ENCODE measurements around the gene SPATA31C2. TPM values are rescaled to one million over a fixed set of nuclear protein-coding genes. Genes with fewer than 3 reads are reported as not detected.
"Not testable (repeated sequence)": the region's sequence is repeated elsewhere in the genome, so short reads cannot be mapped to it uniquely, and the experiment has no call there.

The SPATA31C2 gene
- total RNA-seq, 1 experiment from 2014 or later, result not detected

DNA sequence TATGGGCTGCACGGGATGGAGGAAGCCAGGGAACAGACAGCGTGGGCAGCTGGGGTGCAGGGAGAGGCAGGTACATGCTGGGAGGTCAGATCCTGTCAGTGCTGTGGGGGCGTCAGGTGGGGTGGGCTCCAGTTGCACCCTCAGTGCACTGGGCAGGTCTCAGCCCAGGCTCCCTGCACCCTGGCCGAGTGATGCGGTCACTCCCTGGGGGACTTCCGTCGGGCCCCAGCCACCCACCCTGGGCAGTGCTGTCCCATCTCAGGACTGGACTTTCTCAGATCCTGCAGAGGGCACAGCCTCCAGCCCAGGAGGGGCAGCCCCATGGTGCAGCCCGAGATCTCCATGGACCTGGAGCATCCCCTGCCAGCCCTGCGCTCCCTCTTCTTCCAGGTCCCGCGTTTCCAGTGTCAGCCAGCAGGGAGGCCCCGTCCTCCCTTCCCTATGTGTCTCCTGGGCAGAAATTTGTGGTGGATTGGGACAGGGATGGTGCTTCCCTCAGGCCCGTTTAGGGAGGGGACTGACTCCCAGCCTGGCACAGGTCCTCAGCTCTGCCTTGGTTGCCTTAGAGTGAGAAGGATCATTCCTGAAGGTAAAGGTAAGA lies 10.5 kb downstream of the SPATA31C2 start:
- DNase-seq (ENCODE audit: low spot score), result not testable (repeated sequence)

DNA sequence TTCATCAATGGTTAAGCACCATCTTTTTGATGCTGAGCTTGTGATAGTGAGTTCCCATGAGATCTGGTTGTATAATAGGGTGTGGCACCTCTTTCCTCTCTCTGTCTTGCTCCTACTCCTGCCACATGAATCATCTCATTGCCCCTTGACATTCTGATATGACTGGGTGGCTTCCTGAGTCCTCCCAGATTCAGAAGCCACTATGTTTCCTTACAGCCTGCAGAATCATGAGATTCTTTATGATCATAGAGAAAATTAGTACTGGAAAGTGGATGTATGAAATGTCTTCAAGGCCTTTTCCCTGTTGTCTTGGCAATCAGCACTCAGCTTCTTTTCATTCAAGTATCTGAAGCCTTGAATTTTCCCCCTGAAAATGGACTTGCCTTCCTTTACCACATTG lies 14.9 kb downstream of the SPATA31C2 start:
- not testable (repeated sequence) for DNase-seq (ENCODE audit: low spot score)

DNA sequence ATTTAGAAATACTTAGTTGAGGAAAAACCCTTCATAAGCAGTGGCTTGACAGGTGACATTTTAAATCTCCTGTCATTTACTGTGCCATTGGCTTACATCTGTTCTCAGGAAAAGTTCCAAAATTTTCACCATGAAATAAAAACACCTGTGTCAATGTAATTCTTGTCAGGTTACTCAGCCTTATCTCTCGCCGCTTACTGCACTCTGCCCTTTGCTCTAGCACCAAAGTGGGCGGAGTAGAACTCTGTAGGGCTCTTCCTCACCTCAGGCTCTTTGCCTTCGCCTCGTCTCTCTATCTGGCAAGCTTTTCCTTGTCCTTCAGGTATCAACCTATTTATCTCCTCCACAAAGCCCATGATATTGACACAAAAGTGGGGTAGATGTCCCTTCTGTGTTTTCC lies 20.2 kb downstream of the SPATA31C2 start:
- not testable (repeated sequence) for DNase-seq (ENCODE audit: low spot score)

DNA sequence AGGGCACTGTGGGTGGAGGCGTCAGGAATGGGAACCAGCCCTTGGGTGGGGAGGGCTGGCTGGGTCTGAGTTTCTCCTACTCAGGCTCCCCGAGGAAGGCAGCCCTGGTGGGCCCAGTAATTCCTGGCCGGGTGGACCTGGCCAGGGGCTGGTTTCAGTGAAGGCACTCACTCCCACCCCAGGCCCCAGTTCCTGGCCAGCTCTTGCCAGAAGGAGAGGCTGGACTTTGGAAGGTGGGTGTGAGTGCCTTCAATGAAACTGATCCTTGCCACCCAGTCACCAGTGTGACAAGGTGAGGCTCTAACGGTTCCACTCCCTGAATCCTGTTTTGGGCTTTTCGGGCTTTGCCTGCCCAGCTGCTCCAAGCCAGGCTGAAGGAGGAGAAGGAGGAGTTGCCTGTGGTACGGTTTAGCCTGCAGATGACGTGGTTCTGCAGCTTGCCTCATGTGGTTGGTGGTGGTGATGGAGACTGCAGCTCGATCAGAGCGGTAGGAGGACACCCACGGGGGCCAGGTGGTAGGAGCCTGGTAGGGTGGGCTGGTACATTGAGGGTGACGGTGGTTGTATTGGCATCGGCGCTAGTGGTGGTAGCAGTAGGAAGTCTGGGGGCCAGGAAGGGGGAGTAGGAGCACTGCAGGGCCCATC lies 23.2 kb downstream of the SPATA31C2 start:
- DNase-seq (ENCODE audit: low spot score), result not testable (repeated sequence)

DNA sequence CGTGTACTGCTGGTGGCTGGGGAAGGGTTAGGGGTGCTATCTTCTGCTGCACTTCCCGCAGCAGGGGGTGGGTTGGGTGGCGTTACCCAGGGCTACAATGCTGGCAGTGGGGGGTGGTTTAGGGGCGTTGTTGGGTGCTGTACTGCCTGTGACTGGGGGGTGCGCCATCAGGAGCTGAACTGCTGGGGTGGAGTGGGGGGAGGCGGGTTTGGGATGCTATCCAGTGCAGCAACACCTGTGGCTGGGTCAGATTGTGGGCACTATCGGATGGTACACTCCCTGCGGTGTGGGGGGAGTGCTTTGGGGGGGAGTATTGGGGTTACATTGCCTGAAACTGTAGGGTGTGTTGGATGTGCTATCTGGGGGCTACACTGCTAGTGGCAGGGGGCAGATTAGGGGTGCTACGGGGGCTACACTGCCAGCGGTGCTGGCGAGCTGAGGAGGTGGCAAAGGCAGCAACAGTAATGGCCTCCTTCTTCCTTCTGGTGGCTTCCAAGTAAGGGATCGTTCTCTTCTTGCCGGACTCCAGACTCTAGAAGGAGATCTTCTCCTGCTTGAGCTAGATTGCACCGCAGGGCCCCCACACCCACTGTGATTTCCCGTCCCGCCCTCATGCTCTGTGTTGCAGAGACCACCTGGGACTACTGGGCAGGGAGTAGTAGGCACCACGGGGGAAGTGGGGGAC lies 23.9 kb downstream of the SPATA31C2 start:
- DNase-seq (ENCODE audit: low spot score), result not testable (repeated sequence)

DNA sequence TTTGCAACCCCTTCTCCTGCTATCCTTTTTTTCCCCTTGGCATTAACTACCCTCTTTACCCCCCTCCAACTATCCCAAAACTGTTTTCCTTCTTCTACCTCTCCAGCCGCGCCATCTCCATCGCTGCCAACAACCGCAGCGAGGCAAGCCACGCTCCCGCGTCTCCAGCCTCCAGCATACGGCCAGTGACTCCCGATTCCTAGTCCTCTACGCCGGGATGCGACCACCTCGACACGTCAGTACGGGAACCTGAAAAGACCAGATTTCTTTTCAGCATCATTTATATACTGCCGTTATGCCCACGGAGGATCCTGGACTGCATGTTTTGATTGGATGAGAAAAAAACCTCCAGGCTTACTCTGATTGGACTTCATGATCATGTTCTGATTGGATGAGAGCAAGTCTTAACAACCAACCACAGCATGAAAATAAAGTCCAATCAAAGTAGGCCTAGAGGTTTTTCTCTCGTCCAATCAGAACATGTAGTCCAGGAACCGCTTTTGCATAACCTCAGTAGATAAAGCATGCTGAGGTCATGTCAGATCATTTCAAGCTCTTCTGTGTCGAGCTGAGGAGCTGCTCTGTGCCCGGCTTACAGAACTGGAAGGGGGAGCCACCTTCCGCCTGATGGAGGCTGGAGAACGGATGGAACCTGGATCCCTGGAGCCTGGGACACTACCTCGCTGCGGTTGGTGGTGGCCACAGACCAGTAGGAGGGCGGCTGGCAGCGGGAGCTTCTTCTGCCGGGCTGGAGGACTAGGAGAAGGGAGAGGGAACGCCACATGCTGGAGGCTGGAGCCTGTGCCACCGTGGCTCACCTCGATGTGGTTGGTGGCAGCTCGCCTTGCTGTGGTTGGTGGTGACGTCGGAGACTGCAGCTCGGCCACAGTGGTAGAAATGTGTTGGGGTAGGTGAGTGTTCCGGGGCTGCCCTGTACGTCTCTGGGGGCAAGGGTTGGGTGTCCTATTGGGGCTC lies 24.8 kb downstream of the SPATA31C2 start:
- DNase-seq (ENCODE audit: low spot score), result not testable (repeated sequence)

DNA sequence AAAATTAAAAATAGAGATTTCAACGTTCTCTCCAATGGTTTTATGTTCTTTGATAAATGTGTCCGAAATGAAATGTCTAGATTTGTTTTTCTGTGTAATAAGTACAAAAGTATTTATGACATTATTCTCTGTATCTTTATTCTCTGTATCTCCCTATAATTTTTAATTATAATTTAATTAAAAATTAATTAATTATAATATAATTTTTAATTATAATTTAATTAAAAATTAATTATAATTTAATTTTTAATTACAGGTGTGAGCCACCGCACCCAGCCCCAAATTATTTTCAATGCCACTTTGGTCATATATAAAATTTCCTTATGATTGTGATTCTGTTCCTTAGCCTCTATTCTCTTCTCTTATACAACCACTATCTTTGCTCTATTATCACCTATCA lies 28.2 kb downstream of the SPATA31C2 start:
- no peak for DNase-seq (ENCODE audit: low spot score)

DNA sequence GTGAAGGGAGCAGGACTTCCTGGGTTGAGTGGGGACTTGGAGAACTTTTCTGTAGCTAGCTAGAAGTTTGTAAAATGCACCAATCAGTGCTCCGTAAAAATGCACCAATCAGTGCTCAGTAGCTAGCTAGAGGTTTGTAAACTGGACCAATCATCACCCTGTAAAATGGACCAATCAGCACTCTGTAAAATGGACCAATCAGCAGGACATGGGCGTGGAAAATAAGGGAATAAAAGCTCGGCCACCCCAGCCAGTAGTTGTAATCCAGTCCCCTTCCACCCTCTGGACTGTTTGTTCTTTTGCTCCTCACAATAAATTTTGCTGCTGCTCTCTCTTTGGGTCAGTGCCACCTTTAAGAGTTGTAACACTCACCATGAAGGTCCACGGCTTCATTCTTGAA lies 29.5 kb downstream of the SPATA31C2 start:
- no peak for DNase-seq (ENCODE audit: low spot score)

DNA sequence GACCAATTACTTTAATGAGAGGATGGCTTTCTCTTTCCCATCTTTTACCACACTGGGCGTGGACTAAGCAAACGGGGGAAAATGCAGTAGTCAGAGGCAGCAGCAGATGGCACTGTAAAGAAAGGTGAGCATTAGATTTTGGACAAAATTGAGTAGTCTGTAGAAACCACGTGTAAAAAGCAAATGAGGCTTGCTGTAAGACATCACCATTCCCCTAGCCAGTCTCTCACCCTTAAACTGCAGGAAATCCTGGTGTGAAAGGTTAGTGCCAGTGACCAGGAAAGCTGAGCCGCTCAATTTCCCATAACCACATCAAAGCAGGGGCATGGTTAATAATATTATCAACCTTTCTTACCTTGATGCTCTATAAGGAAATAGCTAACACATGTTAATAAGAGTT lies 31.8 kb downstream of the SPATA31C2 start:
- DNase-seq (ENCODE audit: low spot score), result peak; percentile 24

DNA sequence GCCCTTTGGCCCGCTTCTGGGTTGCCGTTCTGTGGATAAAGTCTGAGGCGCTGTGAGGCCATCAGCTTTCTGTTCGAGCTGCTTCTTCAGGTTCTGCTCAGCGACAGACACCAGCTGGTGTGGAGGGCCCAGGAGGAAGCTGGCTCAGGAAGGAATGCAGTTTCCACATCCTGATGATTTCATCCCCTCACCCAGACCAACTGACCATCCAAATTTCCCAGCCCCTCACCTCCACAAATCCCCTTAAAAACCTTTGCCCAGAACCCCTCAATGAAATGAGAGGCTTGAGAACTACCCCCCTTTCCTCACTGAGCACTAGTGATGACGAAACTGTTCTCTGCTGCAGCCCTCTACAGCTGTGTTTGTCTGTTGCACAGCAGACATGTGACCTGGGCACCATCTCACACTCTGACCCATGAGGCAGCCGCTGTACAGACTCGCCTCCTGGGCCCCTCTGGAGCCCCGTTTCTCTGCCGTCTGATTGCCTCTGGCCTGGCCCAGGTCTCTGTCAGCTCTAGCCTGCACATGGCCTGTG lies 45.4 kb downstream of the SPATA31C2 start:
- no peak for DNase-seq (ENCODE audit: low spot score)

DNA sequence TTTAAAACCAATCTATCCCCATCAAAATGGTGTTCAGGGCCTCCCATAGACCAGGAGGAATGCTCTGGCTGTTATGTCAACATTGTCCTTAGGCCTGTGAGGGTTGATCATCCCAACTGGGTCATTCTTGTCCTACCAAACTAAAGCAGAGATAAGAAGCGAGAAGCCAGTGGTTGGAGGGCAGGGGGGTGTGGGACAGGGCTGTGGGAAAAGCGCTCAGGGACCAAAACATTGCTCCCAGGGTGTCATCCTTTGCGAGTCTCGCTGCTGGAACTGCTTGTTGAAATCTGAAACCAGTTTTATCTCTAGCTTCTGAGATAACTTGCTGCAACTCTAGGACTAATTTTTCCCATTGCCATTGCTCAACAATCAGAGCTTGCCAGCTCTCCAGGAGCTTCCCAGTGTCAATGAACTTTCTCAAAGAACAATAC lies 48.1 kb downstream of the SPATA31C2 start:
- no peak for DNase-seq (ENCODE audit: low spot score)

DNA sequence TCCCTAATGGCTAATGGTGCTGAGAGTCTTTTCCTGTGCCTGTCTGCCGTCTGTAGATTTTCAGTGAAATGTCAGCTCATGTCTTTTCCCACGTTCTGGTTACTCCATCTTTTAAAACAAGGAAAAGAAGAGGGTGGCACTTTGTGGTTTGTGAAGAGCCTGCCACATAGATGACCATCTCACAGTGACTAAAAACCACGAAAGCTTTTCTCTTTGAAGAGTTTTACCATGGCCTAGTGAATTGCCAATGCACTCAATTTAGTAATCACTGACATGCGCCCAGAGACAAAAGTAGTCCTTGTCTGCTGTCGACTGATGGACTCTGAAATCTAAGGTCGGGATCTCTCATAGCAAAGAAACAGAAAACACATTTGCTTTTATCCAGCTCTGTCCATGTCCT lies 50.4 kb downstream of the SPATA31C2 start:
- DNase-seq (ENCODE audit: low spot score), result no peak

DNA sequence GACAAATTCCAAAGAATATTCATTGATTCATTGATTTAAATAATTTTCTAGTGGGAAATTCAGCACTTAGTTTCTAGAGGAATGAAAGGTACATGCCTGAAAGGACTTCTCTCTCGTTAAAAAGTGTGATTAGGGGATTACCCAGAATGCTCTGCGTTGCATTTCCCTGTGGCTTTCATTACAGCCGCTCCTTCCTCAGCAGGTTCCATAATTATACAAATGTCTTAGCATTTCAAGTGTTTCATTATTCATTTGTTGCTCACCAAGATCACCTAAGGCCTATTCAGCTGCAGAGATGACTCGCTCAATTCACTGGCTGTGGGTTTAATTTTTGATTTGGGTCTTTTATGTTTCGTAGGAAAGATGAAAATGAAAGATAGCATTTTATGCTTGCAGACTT lies 52.8 kb downstream of the SPATA31C2 start:
- DNase-seq (ENCODE audit: low spot score), result no peak

DNA sequence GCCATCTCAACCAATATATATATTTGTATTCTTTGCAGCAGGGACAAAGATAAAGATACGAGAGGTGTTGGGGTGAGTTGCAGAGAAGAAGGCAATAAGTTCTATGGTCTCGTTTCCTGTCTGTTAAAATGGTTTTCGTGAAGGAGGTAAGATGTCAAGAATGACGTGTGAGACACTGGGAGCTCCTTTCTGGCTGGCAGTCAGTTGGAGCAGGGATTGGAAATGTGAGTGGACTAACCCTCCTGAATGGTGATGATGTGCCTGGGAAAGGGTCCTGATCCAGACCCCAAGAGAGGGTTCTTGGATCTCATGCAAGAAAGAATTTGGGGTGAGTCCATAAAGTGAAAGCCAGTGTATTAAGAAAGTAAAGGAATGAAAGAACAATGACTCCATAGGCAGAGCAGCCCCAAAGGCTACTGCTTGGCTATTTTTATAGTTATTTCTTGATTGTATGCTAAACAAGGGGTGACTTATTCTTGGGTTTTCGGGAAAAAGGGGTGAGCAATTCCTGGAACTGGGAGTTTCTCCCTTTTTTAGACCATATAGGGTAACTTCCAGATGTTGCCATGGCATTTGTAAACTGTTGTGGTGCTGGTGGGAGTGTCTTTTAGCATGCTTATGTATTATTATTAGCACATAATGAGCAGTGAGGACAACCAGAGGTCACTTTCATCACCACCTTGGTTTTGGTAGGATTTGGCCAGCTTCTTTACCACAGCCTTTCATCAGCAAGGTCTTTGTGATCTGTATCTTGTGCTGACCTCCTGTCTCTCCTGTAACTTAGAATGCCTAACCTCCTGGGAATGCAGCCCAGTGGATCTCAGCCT lies 53.7 kb downstream of the SPATA31C2 start:
- DNase-seq (ENCODE audit: low spot score), result no peak

Other genes starting within 250 kb of the SPATA31C2 start
- gene SPATA31C1, start 220.5 kb downstream of the SPATA31C2 start, total RNA-seq (2014; rRNA removed; shearing (Covaris generic)), result not detected in 2 replicates
- 2.8 and 4.7 TPM in 2 replicates for gene CDK20, start 163.9 kb downstream of the SPATA31C2 start, total RNA-seq (2014; rRNA removed; shearing (Covaris generic))
- gene SPIN1, start 250.0 kb upstream of the SPATA31C2 start, total RNA-seq (2014; rRNA removed; shearing (Covaris generic)), result 63.5 and 64.4 TPM in 2 replicates